Measurements from ENCODE around the gene PDS5B.
"Not testable (repeated sequence)": the region's sequence is repeated elsewhere in the genome, so short reads cannot be mapped to it uniquely, and the experiment has no call there.

Gene PDS5B

DNA sequence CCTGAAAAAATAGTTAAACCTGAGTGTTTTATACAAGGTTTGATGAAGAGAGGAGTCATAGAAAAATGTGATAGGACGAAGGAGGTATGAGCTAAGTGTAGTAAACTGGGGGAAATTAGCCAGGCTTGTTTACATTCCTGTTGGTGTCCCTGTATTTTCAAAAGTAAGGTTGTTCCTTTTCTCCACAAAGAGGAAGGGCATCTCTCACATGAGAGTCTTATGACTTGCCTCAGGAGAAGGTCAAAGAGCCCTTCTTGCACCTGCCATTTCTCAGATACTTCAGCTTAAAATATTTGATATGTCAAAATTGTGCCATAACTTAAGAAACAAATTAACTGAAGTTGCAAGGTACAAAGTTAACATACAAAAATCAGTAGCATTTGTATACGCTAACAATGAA lies 44.0 kb upstream of the PDS5B start:
- TF ChIP-seq CTCF (IDR thresholded peaks at IDR 0.05; ENCODE audit: low read depth, low read length, missing control alignments): no peak
- H3K36me3 ChIP-seq (replicated peaks): no peaks in the 10 kb centered on the region
- no peak for DNase-seq
- H3K27me3 ChIP-seq (replicated peaks): no peaks in the 10 kb centered on the region
- in situ Hi-C loops (cut with HindIII; ENCODE audit: low pct_ligation_motif_present, low sequenced_read_pairs): no loop called here
- H3K27ac ChIP-seq: no peak overlapping the region
- no peak overlapping the region for H3K4me3 ChIP-seq (ENCODE audit: low read depth, low read length)

- in situ Hi-C loops (cut with HindIII; ENCODE audit: low pct_ligation_motif_present, low sequenced_read_pairs): no loop called here
- no peaks in the 10 kb centered on the region for H3K36me3 ChIP-seq (replicated peaks)
- H3K27ac ChIP-seq: no peak overlapping the region
- TF ChIP-seq CTCF (IDR thresholded peaks at IDR 0.05; ENCODE audit: low read depth, low read length, missing control alignments): no peak
- no peak for DNase-seq
- no peaks in the 10 kb centered on the region for H3K27me3 ChIP-seq (replicated peaks)
- H3K4me3 ChIP-seq (ENCODE audit: low read depth, low read length): no peak overlapping the region
These were observed 41.2 kb upstream of the PDS5B start for GRCh38 chr13:32545083-32545482.

DNA sequence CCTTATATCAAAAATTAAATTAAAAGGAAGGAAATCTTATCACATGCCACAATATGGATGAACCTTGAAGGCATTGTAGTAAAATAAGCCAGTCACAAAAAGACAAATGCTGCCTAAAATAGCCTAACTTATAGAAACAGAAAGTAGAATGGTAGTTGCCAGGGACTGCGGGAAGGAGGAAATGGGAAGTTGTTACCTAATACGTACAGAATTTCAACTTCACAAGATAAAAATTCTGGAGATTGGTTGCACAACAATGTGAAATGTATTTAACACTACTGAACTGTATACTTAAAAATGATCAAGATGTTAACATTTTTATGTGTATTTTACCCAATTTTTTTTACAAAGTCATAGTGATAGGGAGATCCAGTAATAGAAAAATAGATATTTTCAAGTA lies 37.4 kb upstream of the PDS5B start:
- peak; percentile 23 for DNase-seq
- Histone ChIP-seq H3K36me3 (replicated peaks) (no peaks in the 10 kb centered on the region), H3K27ac (no peak overlapping the region), H3K27me3 (replicated peaks) (no peaks in the 10 kb centered on the region), H3K4me3 (ENCODE audit: low read depth, low read length) (no peak overlapping the region)
- TF ChIP-seq CTCF (IDR thresholded peaks at IDR 0.05; ENCODE audit: low read depth, low read length, missing control alignments): no peak
- in situ Hi-C loops (cut with HindIII; ENCODE audit: low pct_ligation_motif_present, low sequenced_read_pairs): no loop called here

GRCh38 chr13:32549788-32550187 lies 36.5 kb upstream of the PDS5B start:
- in situ Hi-C loops (cut with HindIII; ENCODE audit: low pct_ligation_motif_present, low sequenced_read_pairs): no loop called here
- no peak overlapping the region for H3K27ac ChIP-seq
- TF ChIP-seq CTCF (IDR thresholded peaks at IDR 0.05; ENCODE audit: low read depth, low read length, missing control alignments): no peak
- H3K27me3 ChIP-seq (replicated peaks): no peaks in the 10 kb centered on the region
- H3K36me3 ChIP-seq (replicated peaks): no peaks in the 10 kb centered on the region
- no peak overlapping the region for H3K4me3 ChIP-seq (ENCODE audit: low read depth, low read length)
- no peak for DNase-seq

DNA sequence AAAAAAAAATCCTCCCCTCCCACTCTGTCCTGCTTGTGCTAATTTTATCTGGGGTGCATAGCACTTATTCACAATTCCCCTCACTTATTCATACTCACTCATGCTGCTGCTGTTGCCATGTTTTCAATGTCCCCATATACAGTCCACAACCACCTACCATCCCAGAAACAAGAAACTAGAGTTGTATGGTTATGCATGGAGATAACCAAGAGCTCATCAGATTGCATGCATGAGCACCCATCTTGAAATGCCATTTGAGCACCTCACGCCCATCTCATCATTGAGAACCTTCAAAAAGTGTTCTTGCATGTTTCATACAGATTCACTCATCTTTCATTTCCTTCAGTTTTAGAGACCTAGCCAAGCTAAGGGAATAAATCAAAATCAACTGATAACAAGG lies 32.5 kb upstream of the PDS5B start:
- Histone ChIP-seq H3K4me3 (ENCODE audit: low read depth, low read length) (no peak overlapping the region), H3K27ac (no peak overlapping the region), H3K27me3 (replicated peaks) (no peaks in the 10 kb centered on the region), H3K36me3 (replicated peaks) (no peaks in the 10 kb centered on the region)
- TF ChIP-seq CTCF (IDR thresholded peaks at IDR 0.05; ENCODE audit: low read depth, low read length, missing control alignments): no peak
- in situ Hi-C loops (cut with HindIII; ENCODE audit: low pct_ligation_motif_present, low sequenced_read_pairs): no loop called here
- no peak for DNase-seq

DNA sequence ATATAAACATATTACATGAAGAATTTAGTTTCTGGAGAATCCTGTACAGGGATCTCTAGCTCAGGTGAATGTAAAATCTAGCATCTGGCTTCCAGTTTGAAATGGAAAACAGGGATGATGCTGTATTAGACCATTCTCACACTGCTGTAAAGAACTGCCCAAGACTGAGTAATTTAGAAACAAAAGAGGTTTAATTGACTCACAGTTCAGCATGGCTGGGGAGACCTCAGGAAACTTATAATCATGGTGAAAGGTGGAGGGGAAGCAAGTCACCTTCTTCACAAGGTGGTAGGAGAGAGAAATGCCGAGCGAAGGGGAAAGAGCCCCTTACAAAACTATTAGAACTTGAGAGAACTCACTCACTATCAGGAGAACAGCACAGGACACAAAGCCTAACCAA lies 30.6 kb upstream of the PDS5B start:
- DNase-seq: no peak
- Histone ChIP-seq H3K4me3 (ENCODE audit: low read depth, low read length) (no peak overlapping the region), H3K36me3 (replicated peaks) (no peaks in the 10 kb centered on the region), H3K27ac (no peak overlapping the region), H3K27me3 (replicated peaks) (no peaks in the 10 kb centered on the region)
- TF ChIP-seq CTCF (IDR thresholded peaks at IDR 0.05; ENCODE audit: low read depth, low read length, missing control alignments): no peak
- in situ Hi-C loops (cut with HindIII; ENCODE audit: low pct_ligation_motif_present, low sequenced_read_pairs): no loop called here

DNA sequence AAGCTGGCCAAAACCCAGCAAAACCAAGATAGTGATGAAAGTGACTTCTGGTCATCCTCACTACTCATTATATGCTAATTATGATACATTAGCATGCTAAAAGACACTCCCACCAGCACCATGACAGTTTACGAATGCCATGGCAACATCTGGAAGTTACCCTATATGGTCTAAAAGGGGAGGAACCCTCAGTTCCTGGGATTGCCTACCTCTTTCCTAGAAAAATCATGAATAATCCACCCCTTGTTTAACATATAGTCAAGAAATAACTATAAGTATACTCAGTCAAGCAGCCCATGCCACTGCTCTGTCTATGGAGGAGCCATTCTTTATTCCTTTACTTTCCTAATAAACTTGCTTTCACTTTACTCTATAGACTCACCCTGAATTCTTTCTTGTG lies 25.4 kb upstream of the PDS5B start:
- DNase-seq; H3K27me3 ChIP-seq (replicated peaks); H3K4me3 ChIP-seq (ENCODE audit: low read depth, low read length); in situ Hi-C loops (cut with HindIII; ENCODE audit: low pct_ligation_motif_present, low sequenced_read_pairs); H3K36me3 ChIP-seq (replicated peaks); H3K27ac ChIP-seq: not testable (repeated sequence)

DNA sequence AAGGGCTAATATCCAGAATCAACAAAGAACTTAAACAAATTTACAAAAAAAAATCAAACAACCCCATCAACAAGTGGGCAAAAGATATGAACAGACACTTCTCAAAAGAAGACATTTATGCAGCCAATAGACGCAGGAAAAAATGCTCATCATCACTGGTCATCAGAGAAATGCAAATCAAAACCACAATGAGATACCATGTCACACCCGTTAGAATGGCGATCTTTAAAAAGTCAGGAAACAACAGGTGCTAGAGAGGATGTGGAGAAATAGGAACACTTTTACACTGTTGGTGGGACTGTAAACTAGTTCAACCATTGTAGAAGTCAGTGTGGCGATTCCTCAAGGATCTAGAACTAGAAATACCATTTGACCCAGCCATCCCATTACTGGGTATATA lies 10.6 kb upstream of the PDS5B start:
- H3K36me3 ChIP-seq (replicated peaks); H3K27ac ChIP-seq; DNase-seq; H3K4me3 ChIP-seq (ENCODE audit: low read depth, low read length); H3K27me3 ChIP-seq (replicated peaks); in situ Hi-C loops (cut with HindIII; ENCODE audit: low pct_ligation_motif_present, low sequenced_read_pairs): not testable (repeated sequence)

Data from brain microvascular endothelial cell (primary cell).